ENCODE results near the gene IRF2BP2. TPM values are rescaled to one million over a fixed set of nuclear protein-coding genes. Genes with fewer than 3 reads are reported as not detected.

Gene IRF2BP2
- total RNA-seq, 3 donors from 2014 or later, result 69.3 to 86.1 (median 75.2) TPM

DNA sequence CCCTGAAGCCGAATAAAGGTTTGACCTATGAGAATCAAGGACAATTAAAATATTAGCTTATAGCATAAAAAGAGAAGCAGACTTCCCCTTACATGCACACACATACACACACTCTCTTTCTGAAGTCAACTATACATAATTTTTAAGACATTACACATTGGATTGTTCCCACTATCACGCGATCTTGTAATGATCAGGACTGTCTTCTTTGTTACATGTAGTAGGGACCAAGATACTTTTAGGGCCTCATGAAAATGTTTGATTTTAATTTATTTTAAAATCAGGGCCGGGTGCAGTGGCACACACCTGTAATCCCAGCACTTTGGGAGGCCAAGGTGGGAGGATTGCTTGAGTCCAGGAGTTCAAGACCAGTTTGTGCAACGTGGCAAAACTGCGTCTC lies 16.4 kb upstream of the IRF2BP2 start:
- H3K4me1 Mint-ChIP-seq (ENCODE audit: low read depth), result no peaks in the 10 kb centered on the region
- H3K36me3 Mint-ChIP-seq (ENCODE audit: insufficient read depth), result no peaks in the 10 kb centered on the region
- H3K9me3 Mint-ChIP-seq, result no peaks in the 10 kb centered on the region
- H3K4me3 Mint-ChIP-seq, result no peak overlapping the region
- DNase-seq, result no peak
- no peak for ATAC-seq
- peaks cover 2% of the 10 kb centered on the region for H3K27me3 Mint-ChIP-seq (ENCODE audit: low read depth)

GRCh38 chr1:234624724-234625117 lies 14.7 kb upstream of the IRF2BP2 start:
- H3K27me3 Mint-ChIP-seq (ENCODE audit: low read depth), result peaks cover 2% of the 10 kb centered on the region
- H3K4me1 Mint-ChIP-seq (ENCODE audit: low read depth), result no peaks in the 10 kb centered on the region
- ATAC-seq (no peak), DNase-seq (no peak)
- H3K4me3 Mint-ChIP-seq, result no peak overlapping the region
- H3K36me3 Mint-ChIP-seq (ENCODE audit: insufficient read depth), result no peaks in the 10 kb centered on the region
- H3K9me3 Mint-ChIP-seq, result no peaks in the 10 kb centered on the region

- ATAC-seq (no peak), DNase-seq (no peak)
- no peaks in the 10 kb centered on the region for H3K36me3 Mint-ChIP-seq (ENCODE audit: insufficient read depth)
- no peaks in the 10 kb centered on the region for H3K4me1 Mint-ChIP-seq (ENCODE audit: low read depth)
- H3K9me3 Mint-ChIP-seq, result no peaks in the 10 kb centered on the region
- no peaks in the 10 kb centered on the region for H3K27me3 Mint-ChIP-seq (ENCODE audit: low read depth)
- no peak overlapping the region for H3K4me3 Mint-ChIP-seq
These were observed 11.8 kb upstream of the IRF2BP2 start for GRCh38 chr1:234621657-234622335.

DNA sequence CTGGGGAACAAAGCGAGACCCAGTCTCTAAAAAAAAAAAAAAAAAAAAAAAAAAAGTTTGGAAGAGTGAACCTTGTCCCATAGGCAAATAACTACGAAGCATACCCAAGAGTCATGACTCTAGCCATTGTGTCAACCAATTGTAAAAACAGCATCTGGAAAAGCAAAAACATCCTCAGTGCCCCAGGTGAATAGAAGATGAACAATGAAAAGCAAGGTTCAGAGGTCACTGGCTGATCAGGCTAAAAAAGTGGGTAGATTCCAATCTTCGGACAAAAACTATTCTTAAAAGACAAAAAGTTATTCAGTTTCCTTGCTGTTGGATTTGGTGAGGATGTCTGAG lies 11.1 kb upstream of the IRF2BP2 start:
- no peak overlapping the region for H3K4me3 Mint-ChIP-seq
- H3K27me3 Mint-ChIP-seq (ENCODE audit: low read depth), result no peaks in the 10 kb centered on the region
- H3K36me3 Mint-ChIP-seq (ENCODE audit: insufficient read depth), result no peaks in the 10 kb centered on the region
- H3K9me3 Mint-ChIP-seq, result no peaks in the 10 kb centered on the region
- DNase-seq, result no peak
- H3K4me1 Mint-ChIP-seq (ENCODE audit: low read depth), result no peaks in the 10 kb centered on the region
- ATAC-seq, result no peak

GRCh38 chr1:234620272-234621126 lies 10.5 kb upstream of the IRF2BP2 start:
- H3K27me3 Mint-ChIP-seq (ENCODE audit: low read depth), result no peaks in the 10 kb centered on the region
- H3K36me3 Mint-ChIP-seq (ENCODE audit: insufficient read depth), result no peaks in the 10 kb centered on the region
- no peak overlapping the region for H3K4me3 Mint-ChIP-seq
- no peak for ATAC-seq
- H3K4me1 Mint-ChIP-seq (ENCODE audit: low read depth), result no peaks in the 10 kb centered on the region
- DNase-seq, result no peak
- no peaks in the 10 kb centered on the region for H3K9me3 Mint-ChIP-seq

GRCh38 chr1:234619794-234620247 lies 9.8 kb upstream of the IRF2BP2 start:
- Mint-ChIP-seq H3K27me3 (ENCODE audit: low read depth) (no peaks in the 10 kb centered on the region), H3K36me3 (ENCODE audit: insufficient read depth) (no peaks in the 10 kb centered on the region), H3K4me3 (no peak overlapping the region), H3K4me1 (ENCODE audit: low read depth) (no peaks in the 10 kb centered on the region), H3K9me3 (no peaks in the 10 kb centered on the region)
- no peak for ATAC-seq
- no peak for DNase-seq

DNA sequence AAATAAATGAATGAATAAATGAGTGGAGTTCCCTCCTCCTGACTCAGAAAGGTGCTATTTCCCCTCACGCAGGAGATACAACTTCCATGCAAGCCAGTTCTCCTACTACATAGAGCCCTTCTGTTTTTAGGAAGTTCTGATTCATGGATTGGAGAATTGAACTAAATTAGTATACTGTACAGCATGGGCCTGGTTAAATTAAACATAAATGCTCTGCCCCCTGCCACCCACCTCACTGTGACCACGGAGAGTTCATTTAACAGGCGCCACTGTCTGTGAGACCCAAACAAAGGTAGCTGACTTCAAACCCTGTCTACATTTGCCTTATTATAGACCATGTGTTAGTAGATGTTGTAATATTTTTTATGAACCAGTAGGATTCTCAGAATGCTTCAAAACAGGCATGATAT lies 9.1 kb upstream of the IRF2BP2 start:
- no peak for ATAC-seq
- H3K9me3 Mint-ChIP-seq, result no peaks in the 10 kb centered on the region
- H3K36me3 Mint-ChIP-seq (ENCODE audit: insufficient read depth), result no peaks in the 10 kb centered on the region
- H3K27me3 Mint-ChIP-seq (ENCODE audit: low read depth), result no peaks in the 10 kb centered on the region
- no peak for DNase-seq
- peaks cover under 1% of the 10 kb centered on the region for H3K4me1 Mint-ChIP-seq (ENCODE audit: low read depth)
- H3K4me3 Mint-ChIP-seq, result no peak overlapping the region

DNA sequence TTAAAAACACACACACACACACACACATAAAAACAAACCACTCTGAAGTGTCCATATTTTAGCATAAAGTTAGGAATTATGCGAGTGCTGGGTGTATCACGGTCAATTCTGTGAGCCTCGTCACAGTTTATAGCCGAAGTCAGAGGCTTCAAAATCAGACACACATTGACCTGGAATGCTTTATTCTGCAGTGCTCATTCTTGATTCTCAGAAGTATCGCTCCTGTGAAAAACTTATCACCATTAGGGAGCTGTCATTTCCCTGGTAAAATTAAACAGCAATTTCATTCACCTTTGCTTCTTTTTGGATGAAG lies 8.7 kb upstream of the IRF2BP2 start:
- H3K27me3 Mint-ChIP-seq (ENCODE audit: low read depth), result no peaks in the 10 kb centered on the region
- no peak for DNase-seq
- H3K9me3 Mint-ChIP-seq, result no peaks in the 10 kb centered on the region
- no peaks in the 10 kb centered on the region for H3K36me3 Mint-ChIP-seq (ENCODE audit: insufficient read depth)
- peaks cover 4% of the 10 kb centered on the region for H3K4me1 Mint-ChIP-seq (ENCODE audit: low read depth)
- no peak for ATAC-seq
- no peak overlapping the region for H3K4me3 Mint-ChIP-seq

GRCh38 chr1:234617986-234618736 lies 8.2 kb upstream of the IRF2BP2 start:
- no peaks in the 10 kb centered on the region for H3K36me3 Mint-ChIP-seq (ENCODE audit: insufficient read depth)
- ATAC-seq, result no peak
- DNase-seq, result no peak
- H3K4me1 Mint-ChIP-seq (ENCODE audit: low read depth), result peaks cover 9% of the 10 kb centered on the region
- no peak overlapping the region for H3K4me3 Mint-ChIP-seq
- no peaks in the 10 kb centered on the region for H3K27me3 Mint-ChIP-seq (ENCODE audit: low read depth)
- H3K9me3 Mint-ChIP-seq, result no peaks in the 10 kb centered on the region

DNA sequence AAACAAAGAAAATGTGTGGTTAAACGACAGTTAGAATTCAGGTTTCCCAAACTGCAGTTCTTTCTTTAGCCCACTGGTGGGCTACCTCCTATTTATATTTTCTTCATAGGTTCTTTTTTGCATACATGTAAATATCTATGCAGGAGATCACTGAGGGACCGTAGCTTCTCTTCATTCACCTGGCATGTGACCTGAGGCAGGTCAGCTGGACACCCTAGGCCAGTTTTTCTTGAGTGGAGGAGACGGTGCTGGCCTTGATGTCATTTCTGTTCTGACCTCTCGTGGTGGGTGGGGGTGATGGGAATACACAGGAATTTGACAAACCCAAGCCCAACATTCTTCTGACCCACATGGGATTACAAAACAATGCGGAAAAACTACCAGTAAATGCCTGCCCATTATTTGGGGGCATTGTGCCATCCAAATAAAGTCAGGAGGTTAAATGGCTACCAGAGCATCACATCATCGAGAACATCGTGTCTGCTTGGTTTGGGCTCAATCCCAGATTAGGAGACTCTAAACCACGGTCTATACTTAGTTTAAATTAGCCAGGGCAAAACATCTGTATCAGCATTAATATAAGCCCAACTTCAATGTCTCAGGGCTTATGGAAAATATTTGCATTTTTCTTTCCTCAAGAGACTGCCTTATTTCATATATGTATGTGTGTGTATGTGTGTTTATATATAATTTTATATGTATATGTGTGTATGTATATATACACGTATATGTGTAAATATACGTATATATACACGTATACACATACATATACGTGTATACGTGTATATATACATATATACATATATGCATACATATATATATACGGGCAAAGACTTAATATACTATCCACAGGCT lies 7.4 kb upstream of the IRF2BP2 start:
- Mint-ChIP-seq H3K36me3 (ENCODE audit: insufficient read depth) (no peaks in the 10 kb centered on the region), H3K4me3 (no peak overlapping the region), H3K9me3 (no peaks in the 10 kb centered on the region), H3K4me1 (ENCODE audit: low read depth) (peaks cover 17% of the 10 kb centered on the region), H3K27me3 (ENCODE audit: low read depth) (no peaks in the 10 kb centered on the region)
- ATAC-seq (no peak), DNase-seq (no peak)

DNA sequence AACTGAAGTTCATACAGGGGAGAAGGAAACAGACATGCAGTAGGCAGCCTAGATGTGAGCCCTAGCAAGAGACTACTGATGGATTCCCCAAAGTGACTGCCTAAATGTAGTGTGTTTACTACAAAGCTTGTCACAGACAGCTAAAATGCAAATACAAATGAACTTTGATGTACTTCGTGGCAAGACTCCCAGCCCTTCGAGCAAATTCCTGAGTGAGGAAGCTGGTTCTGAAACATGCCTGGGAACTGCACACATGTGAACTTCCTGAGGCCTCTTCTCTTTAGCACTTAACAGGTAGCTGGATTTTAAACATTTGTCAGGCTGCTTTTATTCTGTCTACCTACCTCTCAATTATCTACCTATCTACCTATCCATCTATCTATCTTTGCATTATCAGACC lies 6.7 kb upstream of the IRF2BP2 start:
- Mint-ChIP-seq H3K27me3 (ENCODE audit: low read depth) (no peaks in the 10 kb centered on the region), H3K9me3 (no peaks in the 10 kb centered on the region), H3K4me3 (no peak overlapping the region), H3K36me3 (ENCODE audit: insufficient read depth) (no peaks in the 10 kb centered on the region), H3K4me1 (ENCODE audit: low read depth) (peaks cover 24% of the 10 kb centered on the region)
- no peak for ATAC-seq
- no peak for DNase-seq

- Mint-ChIP-seq H3K4me1 (ENCODE audit: low read depth) (peaks cover 29% of the 10 kb centered on the region), H3K27me3 (ENCODE audit: low read depth) (no peaks in the 10 kb centered on the region), H3K4me3 (no peak overlapping the region), H3K9me3 (no peaks in the 10 kb centered on the region), H3K36me3 (ENCODE audit: insufficient read depth) (no peaks in the 10 kb centered on the region)
- DNase-seq (no peak), ATAC-seq (no peak)
These were observed 4.1 kb upstream of the IRF2BP2 start for GRCh38 chr1:234614081-234614489.

- H3K36me3 Mint-ChIP-seq (ENCODE audit: insufficient read depth), result no peaks in the 10 kb centered on the region
- no peak for DNase-seq
- H3K4me1 Mint-ChIP-seq (ENCODE audit: low read depth), result peaks cover 29% of the 10 kb centered on the region
- H3K4me3 Mint-ChIP-seq, result peak overlapping the region; percentile 82
- H3K9me3 Mint-ChIP-seq, result no peaks in the 10 kb centered on the region
- ATAC-seq, result no peak
- no peaks in the 10 kb centered on the region for H3K27me3 Mint-ChIP-seq (ENCODE audit: low read depth)
These were observed 3.3 kb upstream of the IRF2BP2 start for GRCh38 chr1:234613128-234613875.

Measured in activated T-cell treated with anti-CD3 and anti-CD28 coated beads, Interleukin-2, amount 50 U/mL, for 4 hours (primary cell).